HG02588 (cell line): ENCODE data around the gene PEAK1.

ENCODE experiments used
- ATAC-seq: cut with Tn5 transposase; IDR thresholded peaks from one replicate; pipeline ENCODE4 v1.9.1; 2021; ENCODE audit warnings: mild to moderate bottlenecking, moderate library complexity; ENCODE audit not compliant: unreplicated experiment

PEAK1 gene

GRCh38 chr15:77144492-77145070, 275.3 kb downstream of the PEAK1 start:
- no peak for ATAC-seq

GRCh38 chr15:77144026-77144425, 275.9 kb downstream of the PEAK1 start:
- ATAC-seq, result no peak

- ATAC-seq, result no peak
Measured at GRCh38 chr15:77143616-77144015, 276.3 kb downstream of the PEAK1 start.

GRCh38 chr15:77143191-77143590, 276.7 kb downstream of the PEAK1 start:
- no peak for ATAC-seq

- no peak for ATAC-seq
Measured at GRCh38 chr15:77140220-77140619, 279.7 kb downstream of the PEAK1 start.

GRCh38 chr15:77139312-77139711, 280.6 kb downstream of the PEAK1 start:
- no peak for ATAC-seq

- no peak for ATAC-seq
Measured at GRCh38 chr15:77138167-77138522, 281.8 kb downstream of the PEAK1 start.

- ATAC-seq, result no peak
Measured at GRCh38 chr15:77135181-77135580, 284.7 kb downstream of the PEAK1 start.

- no peak for ATAC-seq
Measured at GRCh38 chr15:77130315-77130930, 289.5 kb downstream of the PEAK1 start.

- ATAC-seq, result no peak
Measured at GRCh38 chr15:77127626-77128025, 292.3 kb downstream of the PEAK1 start.

GRCh38 chr15:77126529-77127326, 293.2 kb downstream of the PEAK1 start:
- ATAC-seq, result no peak

- ATAC-seq, result no peak
Measured at GRCh38 chr15:77123854-77124253, 296.1 kb downstream of the PEAK1 start.

- ATAC-seq, result no peak
Measured at GRCh38 chr15:77122576-77122975, 297.3 kb downstream of the PEAK1 start.

- no peak for ATAC-seq
Measured at GRCh38 chr15:77121599-77121998, 298.3 kb downstream of the PEAK1 start.

- no peak for ATAC-seq
Measured at GRCh38 chr15:77120576-77120975, 299.3 kb downstream of the PEAK1 start.

- no peak for ATAC-seq
Measured at GRCh38 chr15:77119446-77119845, 300.5 kb downstream of the PEAK1 start.

- no peak for ATAC-seq
Measured at GRCh38 chr15:77118882-77119321, 301.0 kb downstream of the PEAK1 start.

- no peak for ATAC-seq
Measured at GRCh38 chr15:77115179-77115578, 304.7 kb downstream of the PEAK1 start.

- no peak for ATAC-seq
Measured at GRCh38 chr15:77112838-77113504, 306.9 kb downstream of the PEAK1 start.

GRCh38 chr15:77111789-77112188, 308.1 kb downstream of the PEAK1 start:
- ATAC-seq, result no peak

- no peak for ATAC-seq
Measured at GRCh38 chr15:77107531-77108355, 312.2 kb downstream of the PEAK1 start.
